Astrocyte of the spinal cord (primary cell): Measurements from ENCODE around the gene LRRC74B.

Experiments
- DNase-seq: peaks from one replicate; pipeline ENCODE4 v3.0.0; 2011; ENCODE audit warnings: low read depth, low spot score
- H3K4me3 ChIP-seq: 2 replicates; pipeline ENCODE4 v1.5.1; 2011; ENCODE audit warnings: low read depth, mild to moderate bottlenecking, low read length, moderate library complexity
- in situ Hi-C: cut with HindIII; loops from 2 replicates; pipeline ENCODE4 v1.10.0; 2017; ENCODE audit warnings: low sequenced_read_pairs
- TF ChIP-seq, protein P1 (sequence below): IDR thresholded peaks from 2 replicates; pipeline ENCODE4 v1.5.1; 2012; ENCODE audit warnings: low read depth, mild to moderate bottlenecking, low read length, inconsistent platforms

Gene LRRC74B, protein sequence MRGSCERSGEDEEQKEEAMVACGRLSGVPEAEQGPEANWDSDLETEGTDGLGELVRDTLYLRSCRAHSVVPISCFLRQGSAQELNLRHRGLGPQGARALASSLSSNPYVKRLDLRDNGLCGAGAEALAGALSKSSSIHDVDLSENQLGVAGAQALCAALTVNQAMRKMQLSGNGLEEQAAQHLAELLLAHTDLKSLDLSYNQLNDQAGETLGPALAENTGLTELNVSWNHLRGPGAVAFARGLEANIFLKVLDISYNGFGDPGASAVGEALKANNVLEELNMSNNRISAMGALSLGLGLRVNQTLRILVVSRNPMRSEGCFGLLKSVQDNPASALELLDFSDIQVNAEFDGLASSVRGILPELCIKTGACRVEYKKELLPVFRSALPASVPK

DNA sequence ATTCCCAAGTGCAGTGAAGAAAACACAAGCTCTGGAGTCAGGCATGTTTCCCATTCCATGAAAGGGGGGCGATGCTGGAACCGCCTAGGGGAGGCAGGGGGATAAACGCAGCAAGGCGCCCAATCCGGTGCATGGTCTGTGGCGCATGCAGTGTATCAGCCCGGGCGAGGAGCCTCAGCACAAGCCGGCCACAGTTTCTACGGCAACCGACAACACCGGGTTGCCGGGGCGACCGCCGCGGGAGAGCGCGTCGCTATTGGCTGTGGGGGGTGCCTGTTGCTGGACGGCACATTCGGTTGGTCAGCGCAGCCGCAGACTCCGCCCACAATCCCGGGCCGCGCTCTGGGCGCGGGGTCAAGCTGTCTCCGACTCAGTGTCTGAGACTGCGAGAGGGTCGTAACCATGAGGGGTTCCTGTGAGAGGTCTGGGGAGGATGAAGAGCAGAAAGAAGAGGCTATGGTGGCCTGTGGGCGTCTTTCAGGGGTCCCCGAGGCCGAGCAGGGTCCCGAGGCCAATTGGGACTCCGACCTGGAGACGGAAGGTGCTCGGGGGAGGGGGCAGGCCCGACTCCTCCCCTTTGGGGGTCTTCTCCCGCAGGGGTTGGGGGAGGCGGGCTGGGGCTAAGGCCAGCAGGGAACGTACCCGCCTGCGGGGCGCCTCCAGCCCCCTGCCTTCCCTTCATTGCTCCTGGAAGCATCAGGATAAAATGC, at the start of gene LRRC74B:
LRRC74B (plus strand) TSS at position 362 of the 710 bp plus-strand sequence; CDS start at position 403, 41 bp downstream.
- TF ChIP-seq, protein P1, sequence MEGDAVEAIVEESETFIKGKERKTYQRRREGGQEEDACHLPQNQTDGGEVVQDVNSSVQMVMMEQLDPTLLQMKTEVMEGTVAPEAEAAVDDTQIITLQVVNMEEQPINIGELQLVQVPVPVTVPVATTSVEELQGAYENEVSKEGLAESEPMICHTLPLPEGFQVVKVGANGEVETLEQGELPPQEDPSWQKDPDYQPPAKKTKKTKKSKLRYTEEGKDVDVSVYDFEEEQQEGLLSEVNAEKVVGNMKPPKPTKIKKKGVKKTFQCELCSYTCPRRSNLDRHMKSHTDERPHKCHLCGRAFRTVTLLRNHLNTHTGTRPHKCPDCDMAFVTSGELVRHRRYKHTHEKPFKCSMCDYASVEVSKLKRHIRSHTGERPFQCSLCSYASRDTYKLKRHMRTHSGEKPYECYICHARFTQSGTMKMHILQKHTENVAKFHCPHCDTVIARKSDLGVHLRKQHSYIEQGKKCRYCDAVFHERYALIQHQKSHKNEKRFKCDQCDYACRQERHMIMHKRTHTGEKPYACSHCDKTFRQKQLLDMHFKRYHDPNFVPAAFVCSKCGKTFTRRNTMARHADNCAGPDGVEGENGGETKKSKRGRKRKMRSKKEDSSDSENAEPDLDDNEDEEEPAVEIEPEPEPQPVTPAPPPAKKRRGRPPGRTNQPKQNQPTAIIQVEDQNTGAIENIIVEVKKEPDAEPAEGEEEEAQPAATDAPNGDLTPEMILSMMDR: no peak
- peak; percentile 95 for DNase-seq
- peak within 1 kb of the TSS; percentile 49 for H3K4me3 ChIP-seq

DNA sequence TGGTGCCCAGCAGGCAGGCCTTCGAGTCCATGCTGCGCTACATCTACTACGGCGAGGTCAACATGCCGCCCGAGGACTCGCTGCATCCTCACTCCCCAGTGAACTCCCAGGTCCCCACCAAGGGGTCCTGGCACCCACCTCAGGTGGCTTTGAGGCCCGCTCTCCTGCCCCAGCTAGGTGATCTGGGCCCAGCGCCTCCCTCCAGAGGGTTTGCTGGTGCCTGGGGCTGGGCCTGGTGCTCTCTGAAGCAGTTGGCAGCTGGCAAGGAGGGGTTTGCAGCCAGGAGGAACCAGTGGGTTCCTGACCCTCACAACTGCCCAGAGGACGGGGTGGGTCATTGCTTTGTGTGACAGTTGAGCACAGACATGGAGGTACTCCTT, 49.7 kb upstream of the LRRC74B start:
- no peak overlapping the region for H3K4me3 ChIP-seq
- in situ Hi-C loops: no loop called here
- TF ChIP-seq, protein P1: no peak
- no peak for DNase-seq

More for the DNA sequence above, at the start of gene LRRC74B:
- in situ Hi-C loops: no loop called here

DNA sequence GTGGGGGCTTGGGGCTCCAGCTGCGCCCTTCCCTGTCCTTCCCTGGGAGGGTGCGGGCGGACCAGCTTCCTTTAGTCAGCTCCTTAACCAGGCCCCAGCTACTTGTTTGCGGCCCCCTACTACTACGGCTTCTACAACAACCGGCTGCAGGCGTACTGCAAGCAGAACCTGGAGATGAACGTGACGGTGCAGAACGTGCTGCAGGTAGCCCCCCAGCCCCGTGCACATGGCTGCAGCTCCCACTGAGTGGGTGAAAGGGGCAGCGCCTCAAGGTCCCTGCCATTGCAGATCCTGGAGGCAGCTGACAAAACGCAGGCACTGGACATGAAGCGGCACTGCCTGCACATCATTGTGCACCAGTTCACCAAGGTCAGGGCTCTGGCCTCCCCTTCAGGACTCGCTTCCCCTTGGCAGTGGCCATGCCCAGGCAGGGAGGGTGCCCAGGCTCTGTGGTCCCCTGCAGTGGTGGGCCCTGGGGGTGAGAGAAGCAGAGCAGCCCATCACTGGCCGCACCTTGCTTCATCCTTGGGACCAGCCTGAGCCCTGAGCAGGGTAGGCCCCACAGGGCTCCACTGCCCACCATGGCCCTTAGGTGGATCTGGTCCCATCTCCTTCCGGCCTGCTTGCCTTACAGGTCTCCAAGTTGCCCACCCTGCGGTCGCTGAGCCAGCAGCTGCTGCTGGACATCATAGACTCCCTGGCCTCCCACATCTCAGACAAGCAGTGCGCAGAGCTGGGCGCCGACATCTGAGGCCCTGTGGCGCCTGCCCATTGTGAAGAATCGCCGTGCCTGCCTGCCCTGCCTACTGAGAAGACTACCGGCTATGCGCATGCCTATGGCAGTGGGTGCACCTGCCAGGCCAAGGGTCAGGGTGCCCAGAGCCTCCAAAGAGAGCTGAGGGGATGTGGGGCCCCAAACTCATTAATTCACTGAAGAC, 48.9 kb upstream of the LRRC74B start:
- no peak overlapping the region for H3K4me3 ChIP-seq
- no peak for DNase-seq
- in situ Hi-C loops: no loop called here
- TF ChIP-seq, protein P1: no peak

DNA sequence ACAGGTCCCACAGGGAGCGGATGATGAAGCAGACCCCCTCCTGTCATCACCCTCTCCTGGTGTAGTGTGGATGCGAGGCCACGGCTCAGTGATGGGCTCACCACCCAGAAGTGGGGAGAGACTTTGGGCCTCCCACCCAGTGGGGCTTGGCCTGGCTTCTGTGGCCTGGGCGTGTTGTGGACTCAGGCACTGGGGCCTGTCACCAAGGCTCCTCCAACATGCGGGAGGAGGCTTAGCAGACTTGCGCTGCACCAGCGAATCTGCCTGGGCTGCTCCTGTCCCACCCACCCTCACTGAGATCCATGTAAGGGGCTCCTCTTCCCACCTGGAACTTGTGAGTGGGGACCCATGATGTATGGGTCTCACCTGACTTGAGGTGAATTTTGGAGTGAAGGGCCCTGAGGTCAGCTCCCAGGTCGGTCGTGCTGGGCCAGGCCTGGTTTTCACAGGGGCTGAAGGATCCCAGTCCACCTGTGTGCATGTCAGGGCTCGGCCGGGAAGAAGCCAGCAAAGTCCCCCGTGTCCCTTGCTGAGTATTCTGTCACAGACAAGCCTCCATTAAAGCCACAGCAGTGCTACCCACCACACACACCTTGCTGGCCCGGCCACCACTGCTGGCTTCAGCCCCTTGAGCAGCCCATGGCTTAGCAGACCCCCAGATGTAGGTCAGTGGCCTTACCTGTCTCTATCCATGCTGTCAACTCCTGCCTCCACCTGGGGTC, 48.0 kb upstream of the LRRC74B start:
- in situ Hi-C loops: no loop called here
- DNase-seq: no peak
- no peak overlapping the region for H3K4me3 ChIP-seq
- TF ChIP-seq, protein P1: no peak

DNA sequence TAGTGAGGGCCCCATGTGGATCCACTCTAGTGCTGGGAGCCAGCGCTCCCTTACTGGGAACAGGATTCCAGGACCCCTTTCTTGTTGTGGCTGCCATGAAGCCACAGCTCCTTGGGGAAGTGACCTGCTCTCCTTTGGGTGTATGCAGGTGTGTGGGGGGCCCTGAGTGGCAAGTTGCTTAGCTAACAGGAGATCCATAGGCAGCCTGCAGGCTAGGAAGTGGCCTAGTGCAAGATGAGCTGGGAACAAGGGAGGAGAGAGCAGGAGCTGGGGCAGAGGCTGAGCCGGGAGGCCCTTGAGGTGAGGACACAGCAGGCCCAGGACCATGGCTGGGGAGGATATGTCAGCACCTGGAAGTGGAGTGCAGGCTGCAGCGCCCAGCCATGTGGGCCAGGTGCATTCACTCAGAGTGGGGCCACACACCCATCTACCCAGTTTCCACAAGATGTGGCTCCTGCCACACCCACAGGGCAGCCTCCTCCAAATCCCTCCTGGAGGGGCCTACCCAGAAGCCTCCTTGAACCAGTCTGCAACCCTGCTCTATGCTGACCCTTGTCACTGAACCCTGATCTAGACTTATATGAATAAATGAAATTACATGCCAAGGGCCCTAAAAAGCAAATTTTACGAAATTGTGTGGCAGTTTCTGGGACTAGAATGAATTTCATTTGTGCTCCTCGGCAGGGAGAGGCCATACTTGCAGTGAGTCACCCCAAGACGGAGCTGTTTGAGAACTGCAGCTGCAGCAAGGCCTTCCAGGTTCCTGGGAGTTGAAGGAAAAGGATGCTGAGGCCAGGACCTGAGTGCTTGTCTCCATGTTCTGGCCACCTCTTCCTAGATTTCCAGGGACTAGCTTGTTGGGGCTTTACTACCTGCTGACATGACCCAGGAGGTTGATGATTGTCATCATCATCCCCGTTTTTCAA, 47.1 kb upstream of the LRRC74B start:
- in situ Hi-C loops: no loop called here
- no peak for DNase-seq
- TF ChIP-seq, protein P1: no peak
- H3K4me3 ChIP-seq: no peak overlapping the region
